MM.1S (cell line): Measurements from ENCODE around the gene DRAM2.

Experiments used
- DNase-seq: peaks from one replicate; pipeline ENCODE4 v3.0.0-alpha.2; 2015
- H2AFZ ChIP-seq: fragments of 300-600 bp; sonication (generic); 2 replicates; pipeline ENCODE4 v1.6.0; 2016; ENCODE audit warnings: antibody characterized with exemption, low read length
- H3F3A ChIP-seq: fragments of 300-600 bp; sonication (generic); 2 replicates; pipeline ENCODE4 v1.6.1; 2016; ENCODE audit warnings: mild to moderate bottlenecking, antibody characterized with exemption, low read length, moderate library complexity, mixed read lengths; ENCODE audit not compliant: insufficient read depth
- H3K27ac ChIP-seq: fragments of 300-600 bp; sonication (generic); 2 replicates; pipeline ENCODE4 v1.5.1; 2016; ENCODE audit warnings: mild to moderate bottlenecking, low read length
- H3K27me3 ChIP-seq: fragments of 300-600 bp; sonication (generic); replicated peaks from 2 replicates; pipeline ENCODE4 v1.6.0; 2016; ENCODE audit warnings: low read length; ENCODE audit not compliant: insufficient read depth
- H3K36me3 ChIP-seq: fragments of 300-600 bp; sonication (generic); replicated peaks from 2 replicates; pipeline ENCODE4 v1.6.1; 2016; ENCODE audit warnings: mild to moderate bottlenecking, low read length, mixed read lengths; ENCODE audit not compliant: insufficient read depth
- H3K4me1 ChIP-seq: fragments of 300-600 bp; sonication (generic); 2 replicates; pipeline ENCODE4 v1.6.1; 2016; ENCODE audit warnings: low read length, mixed read lengths
- H3K4me2 ChIP-seq: fragments of 300-600 bp; sonication (generic); 2 replicates; pipeline ENCODE4 v1.6.0; 2016; ENCODE audit warnings: low read depth, low read length
- H3K4me3 ChIP-seq: fragments of 300-600 bp; sonication (generic); 2 replicates; pipeline ENCODE4 v1.5.1; 2016; ENCODE audit warnings: low read length, mixed read lengths
- H3K79me2 ChIP-seq: fragments of 300-600 bp; sonication (generic); 2 replicates; pipeline ENCODE4 v1.6.1; 2016; ENCODE audit warnings: mixed run types, low read length, mixed read lengths
- H3K9ac ChIP-seq: fragments of 300-600 bp; sonication (generic); 2 replicates; pipeline ENCODE4 v1.6.1; 2016; ENCODE audit warnings: low read length, mixed read lengths
- H3K9me2 ChIP-seq: fragments of 300-600 bp; sonication (generic); replicated peaks from 2 replicates; pipeline ENCODE4 v1.6.1; 2016; ENCODE audit warnings: mild to moderate bottlenecking, low read length, mixed read lengths; ENCODE audit not compliant: insufficient read depth
- H3K9me3 ChIP-seq: fragments of 300-600 bp; sonication (generic); replicated peaks from 2 replicates; pipeline ENCODE4 v1.6.1; 2016; ENCODE audit warnings: mild to moderate bottlenecking, low read length, mixed read lengths; ENCODE audit not compliant: insufficient read depth
- H4K20me1 ChIP-seq: fragments of 300-600 bp; sonication (generic); 2 replicates; pipeline ENCODE4 v1.6.1; 2016; ENCODE audit warnings: mild to moderate bottlenecking, low read length, moderate library complexity, mixed read lengths; ENCODE audit not compliant: insufficient read depth
- EZH2 ChIP-seq: fragments of 300-600 bp; sonication (generic); optimal IDR thresholded peaks from 2 replicates; pipeline ENCODE3; 2017; ENCODE audit warnings: low read depth, mild to moderate bottlenecking, antibody characterized with exemption, low read length, mixed read lengths
- EZH2phosphoT487 ChIP-seq: fragments of 300-600 bp; sonication (generic); IDR thresholded peaks from 2 replicates; pipeline ENCODE4 v1.6.1; 2018; ENCODE audit warnings: antibody characterized with exemption, low read length
- TF ChIP-seq, protein P1 (sequence below): fragments of 300-600 bp; sonication (generic); IDR thresholded peaks from 2 replicates; pipeline ENCODE4 v1.5.1; 2016; ENCODE audit warnings: antibody characterized with exemption, low read length, mixed read lengths

DRAM2 gene

DNA sequence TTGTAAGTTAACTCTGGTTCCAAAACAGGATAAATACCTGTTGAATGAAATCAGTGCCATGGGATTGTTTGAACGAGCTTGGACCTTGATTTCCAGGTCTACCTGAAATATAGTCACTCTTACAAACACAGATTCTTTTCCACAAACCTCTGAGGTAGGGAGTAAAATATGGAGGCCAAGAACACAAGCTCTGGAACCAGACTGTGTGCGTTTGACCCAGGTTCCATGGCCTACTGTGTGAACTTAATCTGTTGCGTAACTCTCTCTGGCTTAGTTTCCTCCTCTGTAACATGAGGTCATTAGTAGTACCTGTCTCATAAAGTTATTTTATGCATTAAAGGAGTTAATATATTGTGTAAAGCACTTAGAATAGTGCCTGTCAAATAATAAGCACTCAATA lies 35.5 kb upstream of the DRAM2 start:
- Histone ChIP-seq H2AFZ (no peak overlapping the region), H3F3A (no peaks in the 10 kb centered on the region), H3K4me3 (no peak overlapping the region), H3K79me2 (no peaks in the 10 kb centered on the region), H3K4me1 (no peaks in the 10 kb centered on the region), H3K9me3 (no peaks in the 10 kb centered on the region), H3K36me3 (no peaks in the 10 kb centered on the region), H3K9me2 (no peaks in the 10 kb centered on the region), H3K27ac (no peak overlapping the region), H4K20me1 (no peaks in the 10 kb centered on the region), H3K4me2 (no peak overlapping the region), H3K9ac (no peak overlapping the region), H3K27me3 (no peaks in the 10 kb centered on the region)
- TF ChIP-seq EZH2 (no peak), EZH2phosphoT487 (no peak)
- TF ChIP-seq, protein P1, sequence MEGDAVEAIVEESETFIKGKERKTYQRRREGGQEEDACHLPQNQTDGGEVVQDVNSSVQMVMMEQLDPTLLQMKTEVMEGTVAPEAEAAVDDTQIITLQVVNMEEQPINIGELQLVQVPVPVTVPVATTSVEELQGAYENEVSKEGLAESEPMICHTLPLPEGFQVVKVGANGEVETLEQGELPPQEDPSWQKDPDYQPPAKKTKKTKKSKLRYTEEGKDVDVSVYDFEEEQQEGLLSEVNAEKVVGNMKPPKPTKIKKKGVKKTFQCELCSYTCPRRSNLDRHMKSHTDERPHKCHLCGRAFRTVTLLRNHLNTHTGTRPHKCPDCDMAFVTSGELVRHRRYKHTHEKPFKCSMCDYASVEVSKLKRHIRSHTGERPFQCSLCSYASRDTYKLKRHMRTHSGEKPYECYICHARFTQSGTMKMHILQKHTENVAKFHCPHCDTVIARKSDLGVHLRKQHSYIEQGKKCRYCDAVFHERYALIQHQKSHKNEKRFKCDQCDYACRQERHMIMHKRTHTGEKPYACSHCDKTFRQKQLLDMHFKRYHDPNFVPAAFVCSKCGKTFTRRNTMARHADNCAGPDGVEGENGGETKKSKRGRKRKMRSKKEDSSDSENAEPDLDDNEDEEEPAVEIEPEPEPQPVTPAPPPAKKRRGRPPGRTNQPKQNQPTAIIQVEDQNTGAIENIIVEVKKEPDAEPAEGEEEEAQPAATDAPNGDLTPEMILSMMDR: no peak
- no peak for DNase-seq

DNA sequence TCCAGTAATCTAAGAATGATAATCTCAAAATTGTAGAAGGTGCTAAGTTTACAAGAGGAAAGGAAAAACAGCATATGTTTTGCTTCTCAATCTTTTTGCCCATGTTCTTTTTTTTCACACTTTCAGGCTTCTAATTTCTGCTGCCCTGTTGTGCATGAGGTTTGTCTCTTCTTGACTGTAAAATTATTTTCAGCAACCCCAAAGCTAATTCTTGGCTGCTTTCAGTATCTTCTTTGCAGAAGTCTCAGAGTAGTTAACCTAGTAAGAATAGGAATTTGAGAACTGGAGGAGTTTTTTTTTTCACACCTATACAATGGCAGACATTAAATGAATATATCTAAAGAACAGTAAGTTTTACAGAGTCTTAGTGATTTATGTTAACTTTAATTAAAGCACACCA lies 34.2 kb upstream of the DRAM2 start:
- no peak overlapping the region for H3K4me2 ChIP-seq
- H3K9ac ChIP-seq: no peak overlapping the region
- no peaks in the 10 kb centered on the region for H3K9me2 ChIP-seq
- no peaks in the 10 kb centered on the region for H3K27me3 ChIP-seq
- no peaks in the 10 kb centered on the region for H4K20me1 ChIP-seq
- TF ChIP-seq, protein P1: no peak
- TF ChIP-seq EZH2 (no peak), EZH2phosphoT487 (no peak)
- H3K4me3 ChIP-seq: no peak overlapping the region
- H3F3A ChIP-seq: no peaks in the 10 kb centered on the region
- no peaks in the 10 kb centered on the region for H3K36me3 ChIP-seq
- H3K9me3 ChIP-seq: no peaks in the 10 kb centered on the region
- no peak overlapping the region for H2AFZ ChIP-seq
- H3K79me2 ChIP-seq: no peaks in the 10 kb centered on the region
- no peaks in the 10 kb centered on the region for H3K4me1 ChIP-seq
- no peak for DNase-seq
- H3K27ac ChIP-seq: no peak overlapping the region

DNA sequence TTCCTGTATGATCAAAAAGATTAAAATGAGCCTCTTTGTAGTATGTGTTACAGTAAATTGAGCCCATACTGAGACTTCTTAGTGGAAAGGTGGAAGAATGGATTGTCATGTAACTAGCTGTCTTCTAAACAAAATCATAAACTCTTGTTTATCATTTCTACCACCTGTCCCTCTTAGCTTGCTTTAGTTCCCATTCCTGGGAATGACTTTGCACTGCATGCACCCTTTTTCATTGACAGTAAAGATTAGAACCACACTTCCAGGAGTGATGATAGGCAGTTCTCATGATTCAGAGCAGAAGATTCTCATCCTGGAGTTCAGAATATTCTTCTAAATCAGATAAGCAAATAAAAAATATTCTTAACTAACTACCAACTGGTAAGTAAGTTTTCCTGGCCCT lies 32.6 kb upstream of the DRAM2 start:
- TF ChIP-seq EZH2phosphoT487 (no peak), EZH2 (no peak)
- TF ChIP-seq, protein P1: no peak
- H3K4me1 ChIP-seq: no peaks in the 10 kb centered on the region
- no peaks in the 10 kb centered on the region for H4K20me1 ChIP-seq
- H3K79me2 ChIP-seq: no peaks in the 10 kb centered on the region
- H3K4me2 ChIP-seq: no peak overlapping the region
- no peaks in the 10 kb centered on the region for H3K27me3 ChIP-seq
- H3K9me2 ChIP-seq: no peaks in the 10 kb centered on the region
- H3K36me3 ChIP-seq: no peaks in the 10 kb centered on the region
- H3F3A ChIP-seq: no peaks in the 10 kb centered on the region
- DNase-seq: no peak
- no peak overlapping the region for H2AFZ ChIP-seq
- H3K27ac ChIP-seq: no peak overlapping the region
- no peak overlapping the region for H3K4me3 ChIP-seq
- H3K9me3 ChIP-seq: no peaks in the 10 kb centered on the region
- H3K9ac ChIP-seq: no peak overlapping the region
